HL-60 (cell line): ENCODE results near the gene FEZF2.

ENCODE experiments used
- DNase-seq, 2 experiments: peaks; one replicate each; pipeline ENCODE4 v3.0.0-alpha.2; 2010 to 2020; ENCODE audit warnings: low read depth in 1 of 2, low spot score in 1 of 2
- H3K27ac ChIP-seq: fragments of 250-450 bp; sonication (Bioruptor Pico); replicated peaks from 2 replicates; pipeline ENCODE4 v1.5.1; 2020; ENCODE audit warnings: mild to moderate bottlenecking, moderate library complexity
- H3K27me3 ChIP-seq: fragments of 250-450 bp; sonication (Bioruptor Pico); 2 replicates; pipeline ENCODE4 v1.5.1; 2021; ENCODE audit warnings: mild to moderate bottlenecking, moderate library complexity; ENCODE audit not compliant: insufficient read depth, poor library complexity, severe bottlenecking
- H3K4me3 ChIP-seq: replicated peaks from 2 replicates; pipeline ENCODE4 v1.5.1; 2011; ENCODE audit warnings: mild to moderate bottlenecking, control low read depth, low read length; ENCODE audit not compliant: insufficient read depth
- CTCF ChIP-seq: IDR thresholded peaks from one replicate; pipeline ENCODE4 v1.5.1; 2011; ENCODE audit warnings: low read length, control low read depth, inconsistent platforms; ENCODE audit not compliant: insufficient read depth
- GABPA ChIP-seq: IDR thresholded peaks from 2 replicates; pipeline ENCODE4 v1.6.1; 2012; ENCODE audit warnings: low read depth
- POLR2AphosphoS5 ChIP-seq: IDR thresholded peaks from 2 replicates; pipeline ENCODE4 v1.6.1; 2012; ENCODE audit warnings: low read depth
- REST ChIP-seq: IDR thresholded peaks from 2 replicates; pipeline ENCODE4 v1.6.1; 2012; ENCODE audit warnings: low read depth; ENCODE audit not compliant: insufficient replicate concordance
- SPI1 ChIP-seq: IDR thresholded peaks from 2 replicates; pipeline ENCODE4 v1.6.1; 2012; ENCODE audit warnings: low read depth, mild to moderate bottlenecking, borderline replicate concordance

Gene FEZF2

GRCh38 chr3:62332835-62333244, 40.5 kb downstream of the FEZF2 start:
- no peaks in the 10 kb centered on the region for H3K27me3 ChIP-seq
- no peak for DNase-seq

GRCh38 chr3:62332017-62332416, 41.3 kb downstream of the FEZF2 start:
- Histone ChIP-seq H3K27ac (no peak overlapping the region), H3K4me3 (no peak overlapping the region), H3K27me3 (no peaks in the 10 kb centered on the region)
- no peak for DNase-seq
- no peak for TF ChIP-seq GABPA
- TF ChIP-seq CTCF: no peak
- no peak for TF ChIP-seq POLR2AphosphoS5
- no peak for TF ChIP-seq SPI1
- no peak for TF ChIP-seq REST

More at GRCh38 chr3:62332835-62333244, 40.5 kb downstream of the FEZF2 start:
- H3K4me3 ChIP-seq: no peak overlapping the region
- TF ChIP-seq REST: no peak
- no peak overlapping the region for H3K27ac ChIP-seq

- TF ChIP-seq CTCF (no peak), REST (no peak), SPI1 (no peak), POLR2AphosphoS5 (no peak), GABPA (no peak)
- H3K4me3 ChIP-seq: no peak overlapping the region
- DNase-seq: no peak
- H3K27me3 ChIP-seq: no peaks in the 10 kb centered on the region
- H3K27ac ChIP-seq: no peak overlapping the region
Observed at GRCh38 chr3:62329971-62330370, 43.4 kb downstream of the FEZF2 start.

- H3K27ac ChIP-seq: no peak overlapping the region
- no peak overlapping the region for H3K4me3 ChIP-seq
- DNase-seq: no peak
- no peak for TF ChIP-seq REST
- no peak for TF ChIP-seq CTCF
- TF ChIP-seq GABPA: no peak
- no peak for TF ChIP-seq POLR2AphosphoS5
- no peaks in the 10 kb centered on the region for H3K27me3 ChIP-seq
Observed at GRCh38 chr3:62325896-62326295, 47.5 kb downstream of the FEZF2 start.
